Keratinocyte (primary cell): ENCODE results near the gene TRAIP. TPM values are rescaled to one million over a fixed set of nuclear protein-coding genes. Genes with fewer than 3 reads are reported as not detected.

ENCODE experiments used
- DNase-seq: peaks from one replicate; pipeline ENCODE4 v3.0.0-alpha.2; 2011; ENCODE audit warnings: low read depth, missing footprints, low spot score
- FAIRE-seq: peaks from 2 replicates; lab custom pipeline; 2011; peaks lifted over from hg19 to GRCh38; lab: Jason Lieb, UNC
- H2AFZ ChIP-seq: 2 replicates; pipeline ENCODE4 v1.6.0; 2012; ENCODE audit warnings: low read length, control low read depth, inconsistent platforms; ENCODE audit not compliant: control insufficient read depth
- H3K27ac ChIP-seq: 2 replicates; pipeline ENCODE4 v1.5.1; 2011; ENCODE audit warnings: low read length; ENCODE audit not compliant: control insufficient read depth, insufficient read depth
- H3K27me3 ChIP-seq: 3 replicates; pipeline ENCODE4 v1.6.0; 2011; ENCODE audit warnings: low read length; ENCODE audit not compliant: control insufficient read depth, insufficient read depth; ENCODE audit errors: extremely low read depth
- H3K36me3 ChIP-seq, 2 experiments: 2 replicates in 1 of 2; 3 replicates in 1 of 2; pipeline ENCODE4 v1.5.1; 2011; ENCODE audit warnings: low read length in 2 of 2, mild to moderate bottlenecking in 1 of 2; ENCODE audit not compliant: control insufficient read depth in 2 of 2, insufficient read depth in 2 of 2; ENCODE audit errors: extremely low read depth in 1 of 2
- H3K4me1 ChIP-seq: 3 replicates; pipeline ENCODE4 v1.5.1; 2011; ENCODE audit warnings: low read length; ENCODE audit not compliant: control insufficient read depth, insufficient read depth; ENCODE audit errors: extremely low read depth
- H3K4me2 ChIP-seq: 3 replicates; pipeline ENCODE4 v1.6.0; 2011; ENCODE audit warnings: low read depth, low read length; ENCODE audit not compliant: control insufficient read depth, insufficient read depth; ENCODE audit errors: extremely low read depth
- H3K4me3 ChIP-seq, 3 experiments: fragments of 200-600 bp in 1 of 3; sonication (generic) in 1 of 3; 2 replicates in 2 of 3; 3 replicates in 1 of 3; pipeline ENCODE4 v1.5.1; 2011 to 2016; ENCODE audit warnings: low read length in 3 of 3, mild to moderate bottlenecking in 3 of 3, control low read depth in 2 of 3, inconsistent platforms in 1 of 3, low read depth in 1 of 3, mixed read lengths in 1 of 3, mixed run types in 1 of 3, moderate library complexity in 1 of 3; ENCODE audit not compliant: control insufficient read depth in 2 of 3, insufficient read depth in 2 of 3; ENCODE audit errors: extremely low read depth in 1 of 3
- H3K79me2 ChIP-seq: 2 replicates; pipeline ENCODE4 v1.6.0; 2012; ENCODE audit warnings: low read length; ENCODE audit not compliant: control insufficient read depth, insufficient read depth
- H3K9ac ChIP-seq: 3 replicates; pipeline ENCODE4 v1.6.0; 2011; ENCODE audit warnings: low read length; ENCODE audit not compliant: control insufficient read depth, insufficient read depth; ENCODE audit errors: extremely low read depth
- H3K9me1 ChIP-seq: 3 replicates; pipeline ENCODE4 v1.6.0; 2011; ENCODE audit warnings: low read length; ENCODE audit not compliant: control insufficient read depth, insufficient read depth; ENCODE audit errors: extremely low read depth
- H3K9me3 ChIP-seq: 2 replicates; pipeline ENCODE4 v1.5.1; 2012; ENCODE audit warnings: low read depth, low read length; ENCODE audit not compliant: control insufficient read depth
- H4K20me1 ChIP-seq: 3 replicates; pipeline ENCODE4 v1.6.0; 2011; ENCODE audit warnings: low read length; ENCODE audit not compliant: control insufficient read depth, insufficient read depth; ENCODE audit errors: extremely low read depth
- EZH2 ChIP-seq: IDR thresholded peaks from one replicate; pipeline ENCODE4 v1.6.1; 2012; ENCODE audit warnings: inconsistent platforms, mild to moderate bottlenecking, low read length, moderate library complexity
- dilution Hi-C: fragments of 300-500 bp; cut with MboI; formaldehyde crosslinking; loops from one replicate; pipeline ENCODE4 v1.7.0; 2020; ENCODE audit warnings: low sequenced_read_pairs; ENCODE audit not compliant: extremely low pct_ligation_motif_present
- polyA plus RNA-seq, 5 experiments: library from polyadenylated mRNA; depleted of rRNA in 3 of 5; stranded (reverse) in 3 of 5; stranded (forward) in 1 of 5; unstranded in 1 of 5; fragments of >200 nt; gene quantifications; 1 replicate in 1 of 5; 2 replicates in 3 of 5; 3 replicates in 1 of 5; pipeline versions ENCODE4 v1.2.1 to v1.2.3, GENCODE V29; 2011 to 2012; ENCODE audit warnings: missing spikeins in 2 of 5, low read depth in 1 of 5, low replicate concordance in 1 of 5
- TF ChIP-seq, protein P1 (sequence below), 3 experiments: IDR thresholded peaks in 1 of 3; conservative IDR thresholded peaks in 1 of 3; optimal IDR thresholded peaks in 1 of 3; 2 replicates in 2 of 3; 3 replicates in 1 of 3; pipeline versions ENCODE3 to v1.5.1; 2011; ENCODE audit warnings: low read length in 3 of 3, mild to moderate bottlenecking in 3 of 3, moderate library complexity in 2 of 3, control low read depth in 1 of 3, inconsistent platforms in 1 of 3; ENCODE audit not compliant: insufficient read depth in 2 of 3; ENCODE audit errors: extremely low read depth in 1 of 3

Gene TRAIP
- polyA plus RNA-seq, 1 donor (not counting 4 experiments of a cell fraction or from before 2014, with no cell fraction given) = 5.8 TPM

DNA sequence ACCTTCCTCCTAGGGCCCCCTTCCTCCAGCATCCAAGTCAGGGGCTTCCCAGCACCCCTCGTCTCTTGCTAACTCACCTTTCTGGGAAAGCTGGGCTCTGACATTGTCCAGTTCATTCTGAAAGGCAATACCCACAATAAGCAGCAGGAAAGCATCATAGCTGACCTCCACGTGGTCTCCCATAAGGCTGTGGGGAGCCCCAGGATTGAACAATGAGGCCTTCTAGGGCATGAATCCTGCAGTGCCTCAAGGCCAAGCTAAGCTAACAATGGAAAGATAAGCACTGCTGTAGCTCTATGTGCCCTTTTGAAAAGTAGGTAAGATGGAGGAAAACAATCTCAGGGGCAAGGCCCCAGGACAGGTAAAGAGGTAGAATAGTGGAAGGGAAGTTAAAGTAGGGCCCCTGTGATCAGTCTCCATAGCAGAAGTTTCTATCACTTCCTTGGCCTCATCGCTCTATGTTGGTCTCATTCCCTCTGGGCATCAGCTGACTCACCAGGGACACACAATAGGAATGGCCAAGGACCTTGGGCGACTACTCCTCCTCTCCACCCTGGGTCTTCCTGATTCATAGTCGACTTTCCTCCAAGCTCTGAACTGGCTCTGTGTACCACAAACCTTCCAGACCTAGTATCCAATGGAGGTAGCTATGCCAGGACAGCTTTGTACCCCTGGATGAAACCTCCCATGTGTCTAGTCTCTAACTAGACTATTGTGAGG lies 11.7 kb downstream of the TRAIP start:
- H3K9me3 ChIP-seq = no peaks in the 10 kb centered on the region
- H3K27me3 ChIP-seq = no peaks in the 10 kb centered on the region
- no peak for DNase-seq
- no peak overlapping the region for H3K9ac ChIP-seq
- no peaks in the 10 kb centered on the region for H4K20me1 ChIP-seq
- H3K4me1 ChIP-seq = no peaks in the 10 kb centered on the region
- no peak overlapping the region for H2AFZ ChIP-seq
- TF ChIP-seq EZH2 = no peak
- TF ChIP-seq, protein P1, sequence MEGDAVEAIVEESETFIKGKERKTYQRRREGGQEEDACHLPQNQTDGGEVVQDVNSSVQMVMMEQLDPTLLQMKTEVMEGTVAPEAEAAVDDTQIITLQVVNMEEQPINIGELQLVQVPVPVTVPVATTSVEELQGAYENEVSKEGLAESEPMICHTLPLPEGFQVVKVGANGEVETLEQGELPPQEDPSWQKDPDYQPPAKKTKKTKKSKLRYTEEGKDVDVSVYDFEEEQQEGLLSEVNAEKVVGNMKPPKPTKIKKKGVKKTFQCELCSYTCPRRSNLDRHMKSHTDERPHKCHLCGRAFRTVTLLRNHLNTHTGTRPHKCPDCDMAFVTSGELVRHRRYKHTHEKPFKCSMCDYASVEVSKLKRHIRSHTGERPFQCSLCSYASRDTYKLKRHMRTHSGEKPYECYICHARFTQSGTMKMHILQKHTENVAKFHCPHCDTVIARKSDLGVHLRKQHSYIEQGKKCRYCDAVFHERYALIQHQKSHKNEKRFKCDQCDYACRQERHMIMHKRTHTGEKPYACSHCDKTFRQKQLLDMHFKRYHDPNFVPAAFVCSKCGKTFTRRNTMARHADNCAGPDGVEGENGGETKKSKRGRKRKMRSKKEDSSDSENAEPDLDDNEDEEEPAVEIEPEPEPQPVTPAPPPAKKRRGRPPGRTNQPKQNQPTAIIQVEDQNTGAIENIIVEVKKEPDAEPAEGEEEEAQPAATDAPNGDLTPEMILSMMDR (optimal IDR thresholded peaks at IDR 0.05 in 1 of 3, IDR thresholded peaks at IDR 0.05 in 1 of 3, conservative IDR thresholded peaks at IDR 0.05 in 1 of 3; ENCODE audit: extremely low read depth in 1 of 3, insufficient read depth in 2 of 3, low read length in 3 of 3) = no peak
- H3K27ac ChIP-seq = no peak overlapping the region
- dilution Hi-C loops = no loop called here
- H3K36me3 ChIP-seq = peaks cover 0 to 8% of the 10 kb centered on the region in 2 experiments
- H3K4me2 ChIP-seq = no peak overlapping the region
- no peak overlapping the region for H3K4me3 ChIP-seq
- no peak for FAIRE-seq
- no peaks in the 10 kb centered on the region for H3K79me2 ChIP-seq
- H3K9me1 ChIP-seq = no peaks in the 10 kb centered on the region

DNA sequence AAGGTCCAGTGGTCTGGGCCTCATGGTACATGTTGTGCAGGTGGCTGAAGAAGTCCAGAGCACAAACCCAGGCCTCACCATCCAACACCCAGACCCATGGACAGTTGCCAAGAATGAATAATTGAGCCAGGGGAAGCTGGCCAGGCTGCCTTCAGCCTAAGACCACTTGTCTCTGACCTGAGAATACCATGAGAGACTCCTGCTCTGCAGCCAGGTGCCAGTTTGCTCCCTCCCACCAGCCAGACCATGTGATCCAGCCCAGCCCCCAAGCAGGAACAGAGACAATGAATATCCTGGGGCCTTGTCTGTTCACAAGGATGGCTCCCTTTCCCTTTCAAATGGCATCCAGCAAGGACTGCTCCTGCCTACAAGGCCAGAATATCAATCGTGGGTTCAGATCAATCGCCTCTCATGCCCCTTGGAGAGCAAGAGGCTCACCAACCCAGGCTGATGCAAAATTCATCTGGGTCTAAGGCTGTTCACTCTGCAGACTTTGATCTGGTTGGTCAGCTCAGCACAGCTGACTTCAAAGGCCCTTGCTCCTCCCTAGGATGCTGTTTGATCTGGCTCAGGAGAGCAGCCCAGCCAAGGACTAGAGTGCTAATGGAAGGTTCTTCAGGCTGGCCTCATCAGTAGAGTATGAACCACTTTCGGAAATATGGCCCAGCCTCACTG lies 13.4 kb downstream of the TRAIP start:
- Histone ChIP-seq H3K4me3 (no peak overlapping the region), H4K20me1 (no peaks in the 10 kb centered on the region), H3K4me2 (no peak overlapping the region), H3K27ac (no peak overlapping the region), H3K9me3 (no peaks in the 10 kb centered on the region), H3K79me2 (no peaks in the 10 kb centered on the region), H3K27me3 (no peaks in the 10 kb centered on the region), H2AFZ (no peak overlapping the region), H3K9ac (no peak overlapping the region), H3K9me1 (no peaks in the 10 kb centered on the region), H3K4me1 (no peaks in the 10 kb centered on the region), H3K36me3 (peaks cover 0 to 13% of the 10 kb centered on the region in 2 experiments)
- DNase-seq (no peak), FAIRE-seq (no peak)
- dilution Hi-C loops = no loop called here
- TF ChIP-seq, protein P1 (optimal IDR thresholded peaks at IDR 0.05 in 1 of 3, IDR thresholded peaks at IDR 0.05 in 1 of 3, conservative IDR thresholded peaks at IDR 0.05 in 1 of 3; ENCODE audit: extremely low read depth in 1 of 3, insufficient read depth in 2 of 3, low read length in 3 of 3) = no peak
- no peak for TF ChIP-seq EZH2
